ENCODE results near the gene SBF2.
"Not testable (repeated sequence)": the region's sequence is repeated elsewhere in the genome, so short reads cannot be mapped to it uniquely, and the experiment has no call there.

Gene SBF2

GRCh38 chr11:10005955-10006525 lies 288.0 kb downstream of the SBF2 start:
- no peak for DNase-seq (ENCODE audit: low read depth)

DNA sequence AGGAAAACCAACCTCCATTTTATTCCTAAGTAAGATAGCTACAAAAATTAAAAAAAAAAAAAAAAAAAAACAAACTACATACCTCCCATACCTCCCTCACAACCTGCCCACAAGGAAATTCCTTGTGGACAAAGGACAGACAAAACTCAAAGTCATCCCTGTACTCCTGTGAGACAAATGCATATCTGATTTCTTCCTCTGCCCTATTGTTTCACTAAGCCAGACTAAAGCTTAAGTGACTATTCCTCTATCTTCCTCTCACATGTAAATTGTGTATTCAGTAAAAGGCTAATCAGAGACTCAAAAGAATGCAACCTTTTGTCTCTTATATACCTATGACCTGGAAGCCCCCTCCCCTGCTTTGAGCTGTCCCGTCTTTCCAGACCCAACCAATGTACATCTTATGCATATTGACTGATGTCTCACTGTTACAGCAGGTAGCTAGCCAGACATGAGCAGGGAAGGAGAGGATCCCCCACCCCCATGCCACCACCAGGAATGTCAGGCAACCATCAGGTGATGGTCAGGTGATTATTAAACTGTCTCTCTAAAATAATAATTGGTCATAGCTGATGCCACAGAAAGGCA lies 289.4 kb downstream of the SBF2 start:
- DNase-seq (ENCODE audit: low read depth): no peak

- DNase-seq (ENCODE audit: low read depth): no peak
These were observed 291.8 kb downstream of the SBF2 start for GRCh38 chr11:10002221-10002620.

GRCh38 chr11:9992306-9992705 lies 301.7 kb downstream of the SBF2 start:
- DNase-seq (ENCODE audit: low read depth): no peak

DNA sequence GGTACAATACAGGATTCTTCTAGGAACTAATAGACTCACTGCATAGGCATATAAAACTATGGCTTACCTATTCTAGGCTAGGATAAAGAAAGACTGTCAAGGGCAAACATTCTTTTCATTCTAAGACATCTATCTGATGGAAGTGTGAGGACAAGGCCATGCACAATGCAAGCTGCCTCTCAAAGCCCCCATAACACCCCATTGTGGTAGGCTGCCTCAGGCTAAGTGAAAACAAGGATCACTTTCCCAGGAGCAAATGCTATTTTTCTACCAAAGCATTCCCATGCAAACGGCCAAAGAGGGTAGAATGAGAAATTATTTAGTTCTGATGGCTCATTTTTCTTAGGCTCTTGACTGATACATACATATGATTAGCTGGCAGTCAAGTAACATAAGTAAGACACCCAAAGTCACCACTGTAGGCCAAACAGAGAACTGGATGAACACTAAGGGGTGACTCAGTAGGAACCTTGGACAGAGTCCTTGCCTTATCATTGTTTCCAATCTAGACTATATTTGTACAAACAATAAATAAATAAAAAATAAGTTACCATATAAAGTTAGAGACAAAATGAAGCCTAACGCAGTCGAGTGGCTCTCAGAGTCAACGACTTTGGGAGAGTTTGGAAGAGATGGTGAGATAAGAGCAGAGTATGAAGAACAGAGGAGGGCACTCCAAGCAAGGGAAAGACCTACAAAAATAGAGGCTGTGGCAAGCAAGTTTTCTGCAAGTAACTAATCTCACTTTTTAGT lies 303.6 kb downstream of the SBF2 start:
- no peak for DNase-seq (ENCODE audit: low read depth)

DNA sequence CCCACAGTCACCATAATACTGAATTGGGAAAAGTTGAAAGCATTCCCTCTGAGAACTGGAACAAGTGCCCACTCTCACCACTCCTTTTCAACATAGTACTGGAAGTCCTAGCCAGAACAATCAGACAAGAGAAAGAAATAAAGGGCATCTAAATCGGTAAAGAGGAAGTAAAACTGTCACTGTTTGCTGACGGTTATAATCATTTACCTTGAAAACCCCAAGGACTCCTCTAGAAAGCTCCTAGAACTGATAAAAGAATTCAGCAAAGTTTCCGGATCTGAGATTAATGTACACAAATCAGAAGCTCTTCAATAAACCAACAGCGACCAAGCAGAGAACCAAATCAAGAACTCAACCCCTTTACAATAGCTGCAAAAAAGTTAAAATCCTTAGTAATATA lies 306.7 kb downstream of the SBF2 start:
- DNase-seq (ENCODE audit: low read depth): not testable (repeated sequence)

DNA sequence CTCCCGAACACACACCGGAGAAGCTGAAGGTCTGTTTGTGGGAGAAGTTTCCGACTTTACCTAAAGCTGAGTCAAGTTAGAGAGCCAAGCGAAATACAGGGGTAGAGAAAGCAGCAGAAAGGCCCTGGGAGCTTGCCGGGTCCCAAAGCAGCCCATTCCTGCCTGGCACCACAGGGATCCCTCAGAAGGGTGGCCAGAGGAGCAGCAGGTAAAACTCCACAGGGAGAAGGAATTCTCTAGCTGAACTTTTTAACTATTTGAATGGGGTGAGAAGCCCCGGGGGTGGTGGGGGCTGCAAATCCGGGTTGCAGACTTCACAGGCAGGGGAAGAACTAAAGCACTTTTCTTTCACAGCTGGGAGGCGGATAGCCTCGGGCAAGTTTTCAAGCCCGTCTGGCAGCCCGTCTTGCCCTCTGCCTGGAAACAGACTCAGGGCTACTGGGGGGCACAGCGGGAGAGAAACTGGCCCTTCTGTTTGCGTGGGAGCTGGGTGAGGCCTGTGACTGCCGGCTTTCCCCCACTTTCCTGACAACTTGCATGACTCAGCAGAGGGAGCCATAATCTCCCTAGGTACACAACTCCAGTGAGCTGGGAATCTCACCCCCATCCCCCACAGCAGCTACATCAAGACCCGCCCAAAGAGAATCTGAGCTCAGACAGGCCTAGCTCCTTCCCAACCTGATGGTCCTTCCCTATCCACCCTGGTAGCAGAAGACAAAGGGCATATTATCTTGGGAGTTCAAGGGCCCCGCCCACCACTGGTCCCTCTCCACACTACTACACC lies 311.0 kb downstream of the SBF2 start:
- DNase-seq (ENCODE audit: low read depth): no peak

GRCh38 chr11:9982127-9982795 lies 311.8 kb downstream of the SBF2 start:
- no peak for DNase-seq (ENCODE audit: low read depth)

GRCh38 chr11:9980931-9981330 lies 313.1 kb downstream of the SBF2 start:
- DNase-seq (ENCODE audit: low read depth): no peak

- no peak for DNase-seq (ENCODE audit: low read depth)
These were observed 316.5 kb downstream of the SBF2 start for GRCh38 chr11:9977554-9977953.

DNA sequence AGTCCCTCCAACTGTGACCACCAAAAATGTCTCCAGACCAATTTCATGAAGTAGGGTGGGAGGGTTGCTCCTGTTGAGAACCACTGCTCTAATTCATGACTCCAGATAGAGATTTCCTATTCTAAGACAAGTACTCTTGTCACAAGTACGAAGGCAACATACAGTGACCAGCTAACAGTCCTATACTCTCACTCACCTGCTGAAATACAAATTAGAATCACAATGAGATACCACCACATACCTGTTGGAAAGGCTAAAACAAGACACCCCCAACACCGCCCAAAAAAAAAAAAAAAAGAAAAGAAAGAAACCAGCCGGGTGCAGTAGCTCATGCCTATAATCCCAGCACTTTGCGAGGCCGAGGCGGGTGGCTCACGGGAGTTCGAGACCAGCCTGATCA lies 319.6 kb downstream of the SBF2 start:
- no peak for DNase-seq (ENCODE audit: low read depth)

GRCh38 chr11:9973921-9974320 lies 320.1 kb downstream of the SBF2 start:
- DNase-seq (ENCODE audit: low read depth): no peak

GRCh38 chr11:9972989-9973388 lies 321.0 kb downstream of the SBF2 start:
- DNase-seq (ENCODE audit: low read depth): no peak

GRCh38 chr11:9971894-9972293 lies 322.1 kb downstream of the SBF2 start:
- DNase-seq (ENCODE audit: low read depth): no peak

DNA sequence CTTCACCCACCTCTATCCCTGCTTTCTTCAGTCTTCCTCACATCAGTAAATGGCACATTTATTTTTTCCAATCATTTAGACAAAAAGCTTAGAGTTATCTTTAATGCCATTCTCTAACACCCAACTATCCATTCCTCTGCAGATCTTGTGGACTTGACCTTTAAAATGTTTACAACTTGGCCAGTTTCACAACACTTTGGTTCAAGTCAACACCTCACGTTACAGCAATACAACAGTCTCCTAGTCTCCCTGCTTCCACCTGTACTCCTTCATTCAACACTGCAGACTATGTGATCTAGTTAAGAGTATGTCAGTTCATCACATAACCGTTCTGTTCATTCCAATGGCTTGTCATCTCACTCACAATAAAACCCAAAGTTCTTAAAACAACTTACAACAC lies 325.0 kb downstream of the SBF2 start:
- no peak for DNase-seq (ENCODE audit: low read depth)

- DNase-seq (ENCODE audit: low read depth): no peak
These were observed 331.3 kb downstream of the SBF2 start for GRCh38 chr11:9962722-9963121.

DNA sequence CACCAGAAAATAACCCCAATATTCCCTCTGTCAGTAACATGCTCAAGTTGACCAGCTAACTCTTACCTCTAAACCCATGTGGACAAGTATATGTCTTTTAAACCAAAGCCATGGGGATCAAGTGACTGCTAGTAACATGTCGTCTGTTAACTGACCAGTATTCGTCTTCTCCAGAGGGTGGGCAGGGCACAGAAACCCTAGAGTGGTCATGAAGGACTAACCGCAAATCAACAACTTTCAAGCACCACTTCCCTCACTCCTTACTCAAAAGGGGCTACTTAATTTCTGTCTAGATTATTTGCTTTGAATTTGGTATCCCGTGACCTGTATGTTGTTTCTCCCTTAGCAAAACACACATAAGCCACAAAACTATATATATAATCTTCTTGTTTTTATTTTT lies 336.9 kb downstream of the SBF2 start:
- DNase-seq (ENCODE audit: low read depth): no peak

DNA sequence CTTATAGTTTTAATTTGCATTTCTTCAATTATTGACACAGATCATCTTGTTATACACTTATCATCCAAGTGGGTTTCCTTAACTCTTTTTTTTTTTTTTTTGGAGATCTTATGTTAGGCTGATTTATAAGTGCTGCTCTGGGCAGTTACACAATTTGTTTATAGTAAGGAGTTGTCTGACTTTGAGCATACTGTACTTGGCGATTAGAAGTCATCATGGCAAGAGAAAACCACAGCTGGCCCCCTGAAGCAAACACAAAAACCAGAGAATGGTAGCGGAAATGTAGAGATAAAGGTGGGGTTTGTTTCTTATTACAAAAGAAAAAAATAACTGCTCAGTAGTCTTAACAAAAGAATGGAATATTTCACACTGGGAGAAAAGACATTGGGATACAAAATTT lies 337.5 kb downstream of the SBF2 start:
- DNase-seq (ENCODE audit: low read depth): no peak

DNA sequence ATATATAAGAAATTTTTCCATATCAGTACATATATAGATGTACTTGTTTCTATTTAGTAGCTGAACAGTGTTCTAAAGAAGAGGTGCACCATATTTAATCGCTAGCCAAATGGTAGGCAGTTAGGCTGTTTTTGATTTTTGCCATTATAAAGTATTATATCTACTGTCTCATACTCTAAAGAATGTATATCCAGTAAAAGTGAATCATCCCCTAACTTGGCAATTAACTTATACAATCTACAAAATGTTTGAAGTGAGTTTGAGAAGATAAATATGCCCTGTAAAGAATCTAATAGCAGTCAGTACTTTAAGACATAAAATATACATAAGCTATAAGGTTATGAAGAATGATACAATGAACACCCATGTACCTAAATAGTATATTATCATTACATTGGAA lies 338.6 kb downstream of the SBF2 start:
- no peak for DNase-seq (ENCODE audit: low read depth)

DNA sequence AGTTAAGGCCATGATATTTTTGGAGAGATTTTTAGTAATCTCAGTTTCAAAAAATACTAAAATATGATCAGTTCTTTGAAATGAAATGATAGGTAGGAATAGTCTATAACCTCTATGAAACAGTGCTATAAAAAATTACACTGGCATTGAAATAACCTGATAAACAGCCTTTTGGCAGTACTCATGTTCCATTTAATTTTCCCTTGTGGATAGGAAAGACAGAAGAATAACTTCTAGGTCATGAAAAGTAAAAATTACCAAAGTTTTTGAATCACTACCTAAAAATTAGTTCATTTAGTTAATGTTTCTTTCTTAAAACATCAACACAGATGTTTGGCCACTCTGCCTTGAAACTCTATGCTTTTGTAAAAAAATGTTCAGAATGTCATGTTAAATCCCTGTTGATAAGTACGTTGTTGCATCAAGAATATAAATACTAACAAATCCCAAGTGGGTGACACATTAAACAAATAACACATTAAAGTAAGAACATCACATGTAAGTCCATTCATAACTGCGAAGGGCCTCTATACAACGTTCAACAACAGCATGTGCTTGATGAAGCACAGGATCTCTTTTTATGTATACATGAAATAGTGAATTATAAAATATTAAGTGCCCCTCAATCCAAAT lies 339.9 kb downstream of the SBF2 start:
- DNase-seq (ENCODE audit: low read depth): no peak

- no peak for DNase-seq (ENCODE audit: low read depth)
These were observed 341.4 kb downstream of the SBF2 start for GRCh38 chr11:9952511-9953196.

Measured in stimulated activated CD8-positive, alpha-beta memory T cell treated with anti-CD3 and anti-CD28 coated beads, Interleukin-12 subunit alpha, Interleukin-12 subunit beta, amount 100 ng/mL, for 1 hour (primary cell).